GM19351 (cell line): Measurements from ENCODE around the gene PPP1R1B.

ENCODE experiments used
- ATAC-seq: cut with Tn5 transposase; IDR thresholded peaks from one replicate; pipeline ENCODE4 v1.9.1; 2021; ENCODE audit warnings: mild to moderate bottlenecking, moderate library complexity; ENCODE audit not compliant: unreplicated experiment

The PPP1R1B gene

GRCh38 chr17:39666231-39666600 lies 39.5 kb downstream of the PPP1R1B start:
- ATAC-seq = no peak

- ATAC-seq = no peak
Observed at GRCh38 chr17:39666601-39667261, 40.0 kb downstream of the PPP1R1B start.

- no peak for ATAC-seq
Observed at GRCh38 chr17:39667262-39667944, 40.7 kb downstream of the PPP1R1B start.

GRCh38 chr17:39667945-39668924 lies 41.5 kb downstream of the PPP1R1B start, which contains the start of gene PNMT:
Gene PNMT, plus strand, starts transcription at chr17:39668453. Its CDS starts 23 bp downstream, at chr17:39668476.
- no peak for ATAC-seq

GRCh38 chr17:39669897-39670735 lies 43.4 kb downstream of the PPP1R1B start:
- no peak for ATAC-seq

GRCh38 chr17:39670746-39671145 lies 44.0 kb downstream of the PPP1R1B start:
- no peak for ATAC-seq

- no peak for ATAC-seq
Observed at GRCh38 chr17:39671651-39672521, 45.1 kb downstream of the PPP1R1B start.

- no peak for ATAC-seq
Observed at GRCh38 chr17:39672522-39673334, 46.0 kb downstream of the PPP1R1B start.

GRCh38 chr17:39673335-39674081 lies 46.8 kb downstream of the PPP1R1B start:
- no peak for ATAC-seq

GRCh38 chr17:39674179-39674578 lies 47.4 kb downstream of the PPP1R1B start:
- no peak for ATAC-seq

- no peak for ATAC-seq
Observed at GRCh38 chr17:39674702-39675389, 48.1 kb downstream of the PPP1R1B start.

GRCh38 chr17:39675390-39676082 lies 48.8 kb downstream of the PPP1R1B start:
- no peak for ATAC-seq

- peak; percentile 63 for ATAC-seq
Observed at GRCh38 chr17:39676198-39676819, 49.6 kb downstream of the PPP1R1B start.

- ATAC-seq = no peak
Observed at GRCh38 chr17:39677072-39677471, 50.3 kb downstream of the PPP1R1B start.

GRCh38 chr17:39677542-39678339 lies 51.0 kb downstream of the PPP1R1B start:
- ATAC-seq = no peak
